HCT116 (cell line): ENCODE measurements around the gene RNF182.
A peak's percentile ranks its signal among the peaks of the same experiment; 100 is the strongest.

Experiments used
- CBX3 ChIP-seq: IDR thresholded peaks from 2 replicates; pipeline ENCODE4 v1.6.1; 2012; ENCODE audit warnings: low read depth
- CTCF ChIP-seq, 3 experiments: fragments of 200-600 bp in 1 of 3; sonication (generic) in 1 of 3; IDR thresholded peaks in 2 of 3; conservative IDR thresholded peaks in 1 of 3; 2 replicates each; pipeline ENCODE4 v1.5.1; 2012 to 2017; ENCODE audit warnings: low read depth in 2 of 3, low read length in 2 of 3, antibody characterized with exemption in 1 of 3, borderline replicate concordance in 1 of 3, control low read depth in 1 of 3, mild to moderate bottlenecking in 1 of 3, mixed read lengths in 1 of 3, mixed run types in 1 of 3, moderate library complexity in 1 of 3; ENCODE audit not compliant: insufficient read depth in 1 of 3
- EZH2 ChIP-seq: fragments of 200-600 bp; sonication (generic); IDR thresholded peaks from 2 replicates; pipeline ENCODE4 v1.6.1; 2017; ENCODE audit warnings: antibody characterized with exemption, mixed run types
- POLR2A ChIP-seq: IDR thresholded peaks from 2 replicates; pipeline ENCODE4 v1.7.0; 2011; ENCODE audit warnings: borderline replicate concordance; ENCODE audit not compliant: insufficient read depth, insufficient read length; ENCODE audit errors: extremely low read depth
- YY1 ChIP-seq: IDR thresholded peaks from 2 replicates; pipeline ENCODE4 v1.6.1; 2011; ENCODE audit warnings: low read length, low read depth, moderate library complexity, mild to moderate bottlenecking; ENCODE audit not compliant: insufficient replicate concordance; ENCODE audit errors: extremely low read depth

DNA sequence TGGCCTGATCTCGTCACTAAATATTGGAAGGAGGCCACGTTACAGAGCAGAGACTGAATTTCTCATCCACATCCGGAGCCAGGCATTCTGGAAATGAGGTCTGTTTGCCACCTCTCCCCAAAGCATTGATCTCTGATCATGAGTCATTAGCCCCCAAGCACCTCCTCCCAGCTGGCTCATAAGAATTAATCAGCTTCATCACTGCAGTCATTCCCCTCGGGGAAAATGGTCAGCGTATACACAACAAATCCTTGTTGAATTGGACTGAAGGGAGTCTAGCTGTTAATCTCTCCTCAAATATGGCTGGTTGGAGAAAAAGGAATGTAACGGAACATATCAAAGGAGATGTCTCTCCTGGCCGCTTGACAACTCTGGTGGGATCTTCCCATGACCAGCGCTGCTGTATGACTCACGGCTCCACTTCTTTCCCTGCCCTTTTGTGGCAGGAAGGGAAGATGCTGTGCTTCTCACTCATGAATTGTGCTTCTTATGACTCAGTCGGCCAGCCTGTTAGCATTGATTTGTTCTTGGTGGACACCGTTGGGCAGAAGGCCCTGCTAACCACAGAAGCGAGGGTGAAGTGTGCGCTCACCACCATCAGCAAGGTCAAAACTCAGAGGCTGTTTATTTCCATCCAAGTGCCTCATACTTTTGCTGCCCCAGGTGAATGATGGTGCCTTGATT is 76.7 kb downstream of the RNF182 start:
- TF ChIP-seq YY1: no peak
- no peak for TF ChIP-seq POLR2A
- peak; percentile 89 for TF ChIP-seq CBX3
- TF ChIP-seq CTCF (IDR thresholded peaks at IDR 0.05 in 2 of 3, conservative IDR thresholded peaks at IDR 0.05 in 1 of 3; ENCODE audit: borderline replicate concordance in 1 of 3, insufficient read depth in 1 of 3, low read depth in 2 of 3, low read length in 2 of 3): no peak
- no peak for TF ChIP-seq EZH2
